ENCODE data around the gene PRRX2. TPM values are rescaled to one million over a fixed set of nuclear protein-coding genes. Genes with fewer than 3 reads are reported as not detected.

PRRX2 gene
- total and polyA plus RNA-seq, 2 experiments from 2014 or later = 141 to 169 TPM

DNA sequence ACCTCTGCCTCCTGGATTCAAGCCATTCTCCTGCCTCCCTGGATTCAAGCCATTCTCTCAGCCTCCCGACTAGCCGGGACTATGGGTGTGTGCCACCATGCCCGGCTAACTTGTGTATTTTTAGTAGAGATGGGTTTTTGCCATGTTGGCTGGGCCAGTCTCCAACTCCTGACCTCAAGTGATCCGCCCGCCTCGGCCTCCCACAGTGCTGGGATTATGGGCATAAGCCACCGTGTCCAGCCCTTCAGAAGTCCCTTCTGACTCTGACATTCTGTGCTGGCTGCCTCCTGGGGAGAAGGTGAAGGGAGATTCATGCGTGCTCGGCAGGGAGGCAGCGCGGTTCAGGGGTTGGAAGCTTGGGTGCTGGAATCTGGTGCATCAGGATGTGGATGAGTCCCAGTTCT lies 28.8 kb downstream of the PRRX2 start:
- Histone ChIP-seq H3K4me2 (ENCODE audit: unreplicated experiment) (peak overlapping the region; percentile 19), H3K4me1 (ENCODE audit: insufficient read depth) (peaks cover 49% of the 10 kb centered on the region), H3K9me2 (ENCODE audit: insufficient read depth) (no peaks in the 10 kb centered on the region), H3K4me3 (no peak overlapping the region), H3K9me3 (ENCODE audit: low read depth) (no peaks in the 10 kb centered on the region), H2AFZ (no peak overlapping the region), H4K20me1 (ENCODE audit: insufficient read depth) (no peaks in the 10 kb centered on the region), H3K79me2 (ENCODE audit: insufficient read depth) (peaks cover 87% of the 10 kb centered on the region), H3K27me3 (replicated peaks; ENCODE audit: insufficient read depth) (no peaks in the 10 kb centered on the region), H3K9ac (peak overlapping the region; percentile 99), H3K36me3 (ENCODE audit: low read depth) (peaks cover 8% of the 10 kb centered on the region; the same call in 1 of the 2 replicates), H3K27ac (peak overlapping the region; percentile 100), H3F3A (ENCODE audit: insufficient read depth) (peaks cover 59% of the 10 kb centered on the region)
- DNase-seq = peak; percentile 74
- TF ChIP-seq EZH2 (IDR thresholded peaks at IDR 0.05; ENCODE audit: insufficient read depth, poor library complexity, severe bottlenecking) (no peak), EZH2phosphoT487 (IDR thresholded peaks at IDR 0.05; ENCODE audit: insufficient read depth, low read depth) (no peak)
- WGBS, 2 experiments (ENCODE audit: low coverage in 1 of 2, low lambda C conversion rate in 2 of 2, missing lambda C conversion rate in 2 of 2) = 4 to 6% methylated on average over 11 of the region's 11 CpGs
- in situ Hi-C loops (cut with MboI) = no loop called here

- no peaks in the 10 kb centered on the region for H4K20me1 ChIP-seq (ENCODE audit: insufficient read depth)
- peaks cover 69% of the 10 kb centered on the region for H3F3A ChIP-seq (ENCODE audit: insufficient read depth)
- H3K27ac ChIP-seq = peak overlapping the region; percentile 100
- WGBS, 2 experiments (ENCODE audit: low coverage in 1 of 2, low lambda C conversion rate in 2 of 2, missing lambda C conversion rate in 2 of 2) = 46 to 55% methylated on average over 3 of the region's 3 CpGs
- H3K79me2 ChIP-seq (ENCODE audit: insufficient read depth) = peaks cover 87% of the 10 kb centered on the region
- H3K9ac ChIP-seq = peak overlapping the region; percentile 99
- H2AFZ ChIP-seq = no peak overlapping the region
- peaks cover 61% of the 10 kb centered on the region for H3K4me1 ChIP-seq (ENCODE audit: insufficient read depth)
- H3K36me3 ChIP-seq (ENCODE audit: low read depth) = peaks cover 12% of the 10 kb centered on the region; the same call in 1 of the 2 replicates
- in situ Hi-C loops (cut with MboI) = no loop called here
- TF ChIP-seq EZH2phosphoT487 (IDR thresholded peaks at IDR 0.05; ENCODE audit: insufficient read depth, low read depth) = no peak
- TF ChIP-seq EZH2 (IDR thresholded peaks at IDR 0.05; ENCODE audit: insufficient read depth, poor library complexity, severe bottlenecking) = no peak
- no peaks in the 10 kb centered on the region for H3K27me3 ChIP-seq (replicated peaks; ENCODE audit: insufficient read depth)
- no peaks in the 10 kb centered on the region for H3K9me3 ChIP-seq (ENCODE audit: low read depth)
- peak overlapping the region; percentile 91 for H3K4me2 ChIP-seq (ENCODE audit: unreplicated experiment)
- no peaks in the 10 kb centered on the region for H3K9me2 ChIP-seq (ENCODE audit: insufficient read depth)
- no peak overlapping the region for H3K4me3 ChIP-seq
- DNase-seq = no peak
These were observed 30.4 kb downstream of the PRRX2 start for GRCh38 chr9:129695870-129696269.

- Histone ChIP-seq H3K4me2 (ENCODE audit: unreplicated experiment) (peak overlapping the region; percentile 91), H3K36me3 (ENCODE audit: low read depth) (peaks cover 12% of the 10 kb centered on the region; the same call in 1 of the 2 replicates), H4K20me1 (ENCODE audit: insufficient read depth) (no peaks in the 10 kb centered on the region), H3K27me3 (replicated peaks; ENCODE audit: insufficient read depth) (no peaks in the 10 kb centered on the region), H3K4me1 (ENCODE audit: insufficient read depth) (peaks cover 73% of the 10 kb centered on the region), H3K79me2 (ENCODE audit: insufficient read depth) (peaks cover 87% of the 10 kb centered on the region), H3K9ac (peak overlapping the region; percentile 99), H3K4me3 (peak overlapping the region; percentile 65), H2AFZ (no peak overlapping the region), H3K27ac (peak overlapping the region; percentile 100), H3F3A (ENCODE audit: insufficient read depth) (peaks cover 79% of the 10 kb centered on the region), H3K9me2 (ENCODE audit: insufficient read depth) (no peaks in the 10 kb centered on the region), H3K9me3 (ENCODE audit: low read depth) (no peaks in the 10 kb centered on the region)
- whole genome bisulfite sequencing, 2 experiments (ENCODE audit: low coverage in 1 of 2, low lambda C conversion rate in 2 of 2, missing lambda C conversion rate in 2 of 2) = 1% methylated on average over 26 to 43 of the region's 71 CpGs
- TF ChIP-seq EZH2phosphoT487 (IDR thresholded peaks at IDR 0.05; ENCODE audit: insufficient read depth, low read depth) = no peak
- TF ChIP-seq EZH2 (IDR thresholded peaks at IDR 0.05; ENCODE audit: insufficient read depth, poor library complexity, severe bottlenecking) = no peak
- DNase-seq = peak; percentile 97
- in situ Hi-C loops (cut with MboI) = no loop called here
These were observed 31.7 kb downstream of the PRRX2 start for GRCh38 chr9:129696944-129697655.

DNA sequence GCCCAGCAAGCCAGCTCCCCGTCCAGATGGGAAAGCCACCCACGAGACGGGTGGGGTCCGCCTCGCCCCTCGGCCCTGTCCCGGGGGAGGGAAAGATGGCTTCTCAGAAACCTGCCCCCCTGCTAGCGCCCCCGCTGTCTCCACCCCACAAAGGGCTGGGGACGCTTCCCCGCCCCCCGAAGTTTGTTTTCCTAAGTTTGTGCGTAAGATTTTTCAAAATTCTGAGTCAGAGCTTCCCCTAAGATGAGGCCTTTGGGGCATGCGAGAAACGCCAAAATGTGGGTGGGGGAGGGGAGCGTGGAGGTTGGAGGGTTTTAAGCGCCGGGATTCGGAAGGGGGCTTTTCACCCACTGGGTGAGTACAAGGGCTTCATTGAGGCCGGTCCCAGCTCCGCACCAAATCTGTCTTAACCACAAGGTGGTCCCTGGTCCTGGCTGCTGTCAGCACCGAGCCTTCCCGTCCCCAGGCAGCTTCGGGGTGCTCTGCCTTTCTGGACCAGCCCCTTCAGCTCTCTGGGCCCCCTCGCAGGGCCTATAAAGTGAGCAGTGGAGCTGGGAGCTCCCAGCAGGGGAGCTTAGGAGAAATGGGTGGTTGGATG lies 32.3 kb downstream of the PRRX2 start:
- Histone ChIP-seq H3K36me3 (ENCODE audit: low read depth) (peaks cover 7% of the 10 kb centered on the region; the same call in 1 of the 2 replicates), H2AFZ (no peak overlapping the region), H3K27me3 (replicated peaks; ENCODE audit: insufficient read depth) (no peaks in the 10 kb centered on the region), H3K4me1 (ENCODE audit: insufficient read depth) (peaks cover 80% of the 10 kb centered on the region), H3K27ac (peak overlapping the region; percentile 100), H3K9me3 (ENCODE audit: low read depth) (no peaks in the 10 kb centered on the region), H4K20me1 (ENCODE audit: insufficient read depth) (no peaks in the 10 kb centered on the region), H3K9ac (peak overlapping the region; percentile 99), H3K79me2 (ENCODE audit: insufficient read depth) (peaks cover 83% of the 10 kb centered on the region), H3K9me2 (ENCODE audit: insufficient read depth) (no peaks in the 10 kb centered on the region), H3K4me3 (peak overlapping the region; percentile 65), H3K4me2 (ENCODE audit: unreplicated experiment) (peak overlapping the region; percentile 91), H3F3A (ENCODE audit: insufficient read depth) (peaks cover 77% of the 10 kb centered on the region)
- no peak for TF ChIP-seq EZH2 (IDR thresholded peaks at IDR 0.05; ENCODE audit: insufficient read depth, poor library complexity, severe bottlenecking)
- TF ChIP-seq EZH2phosphoT487 (IDR thresholded peaks at IDR 0.05; ENCODE audit: insufficient read depth, low read depth) = no peak
- in situ Hi-C loops (cut with MboI) = no loop called here
- 1 to 2% methylated on average over 13 to 19 of the region's 25 CpGs for WGBS, 2 experiments (ENCODE audit: low coverage in 1 of 2, low lambda C conversion rate in 2 of 2, missing lambda C conversion rate in 2 of 2)
- DNase-seq = peak; percentile 95
